ENCODE data around the gene DDX54. TPM values are rescaled to one million over a fixed set of nuclear protein-coding genes. Genes with fewer than 3 reads are reported as not detected.

The DDX54 gene
- total RNA-seq, 4 donors from 2014 or later = 42.4 to 67.0 (median 51.8) TPM

DNA sequence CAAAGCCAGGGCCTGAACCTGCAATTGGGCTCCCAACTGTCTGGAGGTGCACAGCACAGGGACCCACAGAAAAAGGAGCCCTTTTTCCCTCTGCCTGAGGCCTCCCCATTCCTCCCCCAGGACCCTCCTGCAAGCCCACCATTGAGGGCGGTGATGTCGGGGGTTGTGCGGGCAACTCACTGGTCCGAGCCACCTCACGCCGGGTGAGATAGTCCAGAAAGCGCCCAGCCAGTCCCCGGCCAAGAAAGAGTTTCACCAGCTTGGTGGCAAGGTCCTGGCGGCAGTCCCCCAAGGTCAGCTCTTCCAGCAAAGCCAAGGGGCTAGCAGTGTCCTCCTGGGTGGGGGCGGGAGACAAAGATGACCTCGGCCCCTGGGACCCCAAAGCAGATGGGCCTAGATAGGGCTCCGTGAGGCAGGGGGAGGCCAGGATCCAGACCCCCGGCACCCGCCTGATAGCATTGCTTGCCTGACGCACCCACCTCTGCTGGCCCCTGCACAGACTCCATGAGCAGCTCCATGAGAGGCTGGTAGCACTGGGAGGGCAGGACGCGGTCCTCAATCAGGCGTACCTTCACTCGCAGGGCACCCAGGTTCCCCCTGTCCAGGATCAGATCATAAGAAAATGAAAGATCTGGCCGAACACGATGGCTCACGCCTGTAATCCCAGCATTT is 69.7 kb downstream of the DDX54 start:
- TF ChIP-seq, protein P1, sequence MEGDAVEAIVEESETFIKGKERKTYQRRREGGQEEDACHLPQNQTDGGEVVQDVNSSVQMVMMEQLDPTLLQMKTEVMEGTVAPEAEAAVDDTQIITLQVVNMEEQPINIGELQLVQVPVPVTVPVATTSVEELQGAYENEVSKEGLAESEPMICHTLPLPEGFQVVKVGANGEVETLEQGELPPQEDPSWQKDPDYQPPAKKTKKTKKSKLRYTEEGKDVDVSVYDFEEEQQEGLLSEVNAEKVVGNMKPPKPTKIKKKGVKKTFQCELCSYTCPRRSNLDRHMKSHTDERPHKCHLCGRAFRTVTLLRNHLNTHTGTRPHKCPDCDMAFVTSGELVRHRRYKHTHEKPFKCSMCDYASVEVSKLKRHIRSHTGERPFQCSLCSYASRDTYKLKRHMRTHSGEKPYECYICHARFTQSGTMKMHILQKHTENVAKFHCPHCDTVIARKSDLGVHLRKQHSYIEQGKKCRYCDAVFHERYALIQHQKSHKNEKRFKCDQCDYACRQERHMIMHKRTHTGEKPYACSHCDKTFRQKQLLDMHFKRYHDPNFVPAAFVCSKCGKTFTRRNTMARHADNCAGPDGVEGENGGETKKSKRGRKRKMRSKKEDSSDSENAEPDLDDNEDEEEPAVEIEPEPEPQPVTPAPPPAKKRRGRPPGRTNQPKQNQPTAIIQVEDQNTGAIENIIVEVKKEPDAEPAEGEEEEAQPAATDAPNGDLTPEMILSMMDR (IDR thresholded peaks at IDR 0.05) = no peak
- ATAC-seq (ENCODE audit: low FRiP score) = no peak
- no peak for DNase-seq (ENCODE audit: low spot score)

DNA sequence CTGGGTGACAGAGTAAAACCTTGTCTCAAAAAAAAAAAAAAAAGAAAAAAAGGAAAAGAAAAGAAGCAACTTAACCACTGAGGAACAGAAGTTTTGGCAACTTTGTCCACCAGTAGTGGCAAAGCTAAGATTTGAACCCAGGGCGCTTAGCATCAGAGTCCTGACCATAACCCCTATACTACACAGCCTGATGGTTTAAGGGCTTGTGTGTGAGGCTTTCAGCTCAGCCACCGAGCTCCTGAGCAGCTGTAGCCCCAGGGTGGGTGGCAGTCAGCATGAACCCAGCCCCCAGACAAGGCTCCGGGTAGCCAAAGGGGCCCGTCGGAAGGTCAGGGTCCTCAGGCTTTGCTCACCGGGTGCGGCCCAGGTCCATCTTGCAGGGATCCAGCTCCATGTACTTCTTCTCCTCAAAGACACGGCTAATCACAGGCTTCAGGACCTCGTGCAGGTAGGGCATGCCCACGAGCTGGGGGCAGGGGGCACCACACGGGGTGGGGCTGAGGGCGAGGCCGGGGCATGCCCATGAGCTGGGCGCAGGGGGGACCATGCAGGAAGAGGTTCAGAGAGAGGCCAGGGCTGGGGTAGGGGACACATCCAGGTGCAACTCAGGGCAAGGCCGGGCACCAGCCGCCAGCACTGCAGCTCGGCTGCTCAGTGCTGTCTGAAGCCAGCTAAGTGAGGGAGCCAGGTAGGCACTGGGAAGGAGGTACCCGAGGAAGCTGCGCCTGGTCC is 70.7 kb downstream of the DDX54 start:
- no peak for DNase-seq (ENCODE audit: low spot score)
- ATAC-seq (ENCODE audit: low FRiP score) = no peak
- TF ChIP-seq, protein P1 (IDR thresholded peaks at IDR 0.05) = no peak

DNA sequence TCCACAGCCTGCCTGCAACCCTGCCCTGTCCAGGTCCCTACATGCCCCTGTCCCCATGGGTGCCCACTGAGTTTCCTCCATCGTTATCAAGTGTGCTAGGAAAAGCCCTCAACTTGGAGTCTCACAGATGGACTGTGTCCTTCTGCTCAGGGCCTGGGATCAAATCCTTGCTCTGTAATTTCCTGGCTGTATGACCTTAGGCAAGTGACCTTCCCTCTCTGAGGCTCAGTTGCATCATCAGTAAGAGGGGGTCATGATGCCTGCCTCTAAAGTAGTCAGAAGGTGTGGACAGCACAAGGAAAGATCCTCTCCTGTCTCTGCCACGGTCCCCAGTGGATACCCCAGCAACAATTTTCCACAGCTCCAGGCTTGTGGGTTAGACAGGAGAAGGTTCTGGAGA is 71.9 kb downstream of the DDX54 start:
- TF ChIP-seq, protein P1 (IDR thresholded peaks at IDR 0.05) = no peak
- no peak for DNase-seq (ENCODE audit: low spot score)
- no peak for ATAC-seq (ENCODE audit: low FRiP score)

DNA sequence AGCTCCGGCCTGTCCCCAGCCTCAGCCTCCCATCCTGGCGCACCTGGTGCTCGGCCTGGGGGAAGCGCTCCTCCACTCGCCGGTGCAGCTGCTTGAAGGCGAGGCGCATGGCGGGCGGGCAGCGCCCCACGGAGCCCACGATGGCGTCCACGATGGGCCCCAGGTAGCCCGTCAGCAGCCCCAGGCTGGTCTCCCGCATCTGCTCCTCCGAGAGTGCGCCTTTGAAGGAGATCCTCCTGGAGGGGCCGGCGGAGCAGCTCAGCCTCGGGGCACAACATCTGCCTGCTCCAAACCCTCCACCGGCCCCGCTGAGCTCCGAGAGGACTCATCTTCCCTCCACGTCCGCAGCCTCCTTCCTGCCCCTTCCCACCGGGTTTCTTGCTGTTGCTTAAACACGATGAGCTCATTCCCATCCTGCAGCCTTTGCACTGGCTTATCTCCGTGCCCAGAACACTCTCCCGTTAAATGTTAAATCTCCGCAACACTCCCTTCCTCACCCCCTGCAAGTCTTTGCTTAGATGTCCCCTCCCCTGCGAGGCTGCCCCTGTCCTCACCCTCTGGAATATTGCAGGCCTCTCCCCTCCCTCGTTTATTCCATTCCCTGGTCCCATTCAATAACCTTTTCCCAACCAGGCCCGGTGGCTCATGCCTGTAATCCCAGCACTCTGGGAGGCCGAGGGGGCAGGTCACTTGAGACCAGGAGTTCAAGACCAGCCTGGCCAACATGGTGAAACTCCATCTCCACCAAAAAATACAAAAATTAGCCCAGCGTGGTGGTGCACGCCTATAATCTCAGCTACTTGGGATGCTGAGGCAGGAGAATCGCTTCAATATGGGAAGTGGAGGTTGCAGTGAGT is 73.0 kb downstream of the DDX54 start:
- DNase-seq (ENCODE audit: low spot score) = no peak
- TF ChIP-seq, protein P1 (IDR thresholded peaks at IDR 0.05) = no peak
- ATAC-seq (ENCODE audit: low FRiP score) = no peak

DNA sequence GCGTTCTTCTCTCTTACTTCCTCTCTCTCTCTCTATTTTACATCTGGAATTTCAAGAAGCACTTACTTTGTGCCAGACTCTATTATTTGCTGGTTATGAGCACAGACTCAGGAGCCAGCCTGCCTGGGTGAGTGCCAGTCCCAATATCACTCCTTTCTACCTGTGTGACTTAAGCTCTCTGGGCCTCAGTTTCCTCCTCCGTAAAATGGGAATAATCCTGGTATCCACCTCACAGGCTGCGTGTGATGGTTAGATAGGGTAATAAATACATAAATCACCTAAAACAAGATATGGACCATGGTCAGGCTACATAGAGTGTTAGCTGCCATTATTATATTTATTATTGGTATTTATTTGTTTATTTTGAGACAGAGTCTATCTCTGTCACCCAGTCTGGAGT is 74.0 kb downstream of the DDX54 start:
- no peak for ATAC-seq (ENCODE audit: low FRiP score)
- TF ChIP-seq, protein P1 (IDR thresholded peaks at IDR 0.05) = no peak
- DNase-seq (ENCODE audit: low spot score) = no peak

DNA sequence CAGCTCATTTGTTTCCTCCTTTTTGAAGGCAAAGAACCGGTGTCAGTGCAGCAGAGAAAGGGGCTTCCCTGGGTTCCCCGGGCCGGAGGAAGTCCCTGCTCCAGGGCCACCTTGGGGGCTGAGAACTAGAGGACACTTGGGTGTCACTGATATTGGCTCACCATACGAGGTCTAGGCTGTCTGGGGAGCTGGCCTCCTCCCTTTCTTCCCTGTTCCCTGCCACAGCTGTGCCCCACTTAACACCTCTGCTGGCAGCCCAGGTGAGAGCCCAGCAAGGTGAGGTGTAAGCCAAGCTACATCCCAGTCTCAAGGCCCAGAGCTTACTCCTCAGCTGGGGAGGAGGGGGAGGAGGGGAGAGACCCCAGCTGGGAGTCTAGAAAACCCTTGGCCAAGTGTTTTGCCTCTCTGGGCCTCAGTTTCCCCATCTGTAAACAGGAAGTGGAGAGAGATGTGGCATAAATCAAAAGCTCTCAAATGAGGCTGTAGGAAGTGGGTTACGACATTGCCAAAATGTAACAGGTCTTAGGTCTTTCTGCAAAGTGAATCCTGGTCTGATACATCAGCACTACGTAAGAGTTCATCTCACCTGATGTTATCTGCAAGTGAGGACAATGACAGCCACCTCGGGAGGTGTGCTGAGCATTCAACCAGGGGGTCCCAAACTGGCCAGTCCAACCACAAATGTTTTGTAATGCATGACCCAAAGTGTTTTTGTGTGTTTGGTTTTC is 75.2 kb downstream of the DDX54 start:
- TF ChIP-seq, protein P1 (IDR thresholded peaks at IDR 0.05) = no peak
- DNase-seq (ENCODE audit: low spot score) = no peak
- ATAC-seq (ENCODE audit: low FRiP score) = no peak
